Right lobe of liver (tissue), 4 donors: ENCODE measurements around the gene CIRBP.

Source experiments
- POLR2A ChIP-seq: fragments of 450-650 bp; IDR thresholded peaks from one replicate; pipeline ENCODE4 v1.6.1; 2017; ENCODE audit warnings: antibody characterized with exemption, mild to moderate bottlenecking
- TF ChIP-seq, protein P1 (sequence below), 4 donors: fragments of 200-600 bp in 3 of 4; fragments of 450-650 bp in 1 of 4; IDR thresholded peaks; one replicate each; pipeline versions ENCODE4 v1.5.1 to v1.8.0; 2016 to 2022; ENCODE audit warnings: antibody characterized with exemption in 4 of 4, mild to moderate bottlenecking in 2 of 4
- donor health status: DM: no; HTN: no; CAD: no.
- donor health status: DM: no; HTN: no; CAD: no.
- donor health status: DM: no; HTN: yes; CAD: no.

DNA sequence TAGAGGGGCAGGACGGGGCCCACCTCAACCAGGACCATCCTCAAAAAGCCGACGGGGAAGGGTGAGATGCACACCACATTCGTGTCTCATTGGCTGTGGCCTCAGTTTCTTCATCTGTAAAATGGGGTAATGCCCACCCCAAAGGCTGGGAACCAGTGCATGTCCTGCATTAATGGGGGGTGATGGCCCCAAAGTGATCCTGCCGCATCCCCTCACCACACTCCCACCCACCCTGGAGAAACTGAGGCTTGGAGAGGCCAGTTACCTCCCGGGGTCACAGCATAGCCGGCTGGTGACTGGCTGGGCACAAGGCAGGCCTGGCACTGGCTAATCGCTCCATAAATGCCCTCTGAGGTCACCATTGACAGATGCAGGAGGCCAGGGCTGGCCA, 21.4 kb upstream of the CIRBP start:
- TF ChIP-seq, protein P1, sequence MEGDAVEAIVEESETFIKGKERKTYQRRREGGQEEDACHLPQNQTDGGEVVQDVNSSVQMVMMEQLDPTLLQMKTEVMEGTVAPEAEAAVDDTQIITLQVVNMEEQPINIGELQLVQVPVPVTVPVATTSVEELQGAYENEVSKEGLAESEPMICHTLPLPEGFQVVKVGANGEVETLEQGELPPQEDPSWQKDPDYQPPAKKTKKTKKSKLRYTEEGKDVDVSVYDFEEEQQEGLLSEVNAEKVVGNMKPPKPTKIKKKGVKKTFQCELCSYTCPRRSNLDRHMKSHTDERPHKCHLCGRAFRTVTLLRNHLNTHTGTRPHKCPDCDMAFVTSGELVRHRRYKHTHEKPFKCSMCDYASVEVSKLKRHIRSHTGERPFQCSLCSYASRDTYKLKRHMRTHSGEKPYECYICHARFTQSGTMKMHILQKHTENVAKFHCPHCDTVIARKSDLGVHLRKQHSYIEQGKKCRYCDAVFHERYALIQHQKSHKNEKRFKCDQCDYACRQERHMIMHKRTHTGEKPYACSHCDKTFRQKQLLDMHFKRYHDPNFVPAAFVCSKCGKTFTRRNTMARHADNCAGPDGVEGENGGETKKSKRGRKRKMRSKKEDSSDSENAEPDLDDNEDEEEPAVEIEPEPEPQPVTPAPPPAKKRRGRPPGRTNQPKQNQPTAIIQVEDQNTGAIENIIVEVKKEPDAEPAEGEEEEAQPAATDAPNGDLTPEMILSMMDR (IDR thresholded peaks at IDR 0.05): no peak
- TF ChIP-seq POLR2A: no peak
